ENCODE measurements around the gene CAMK2N1. TPM values are rescaled to one million over a fixed set of nuclear protein-coding genes. Genes with fewer than 3 reads are reported as not detected.

The CAMK2N1 gene
- polyA plus RNA-seq, 3 donors, result not detected

GRCh38 chr1:20474996-20475395 is 11.0 kb downstream of the CAMK2N1 start:
- Histone ChIP-seq H3K79me2 (ENCODE audit: insufficient read depth, low read length) (no peaks in the 10 kb centered on the region), H2AFZ (ENCODE audit: insufficient read depth, low read depth, low read length, poor library complexity, severe bottlenecking) (no peak overlapping the region), H3K27me3 (ENCODE audit: control insufficient read depth in 2 of 2, insufficient read depth in 2 of 2, low read length in 2 of 2) (peaks cover 30 to 61% of the 10 kb centered on the region in 2 donors), H3K36me3 (replicated peaks in 1 of 2; ENCODE audit: control insufficient read depth in 1 of 2, insufficient read depth in 2 of 2, low read length in 2 of 2) (no peaks in the 10 kb centered on the region), H3K9ac (ENCODE audit: insufficient read depth, low read length, poor library complexity, severe bottlenecking) (no peak overlapping the region), H3K4me1 (ENCODE audit: control insufficient read depth in 1 of 2, insufficient read depth in 2 of 2, low read length in 2 of 2) (no peaks in the 10 kb centered on the region), H3K4me2 (replicated peaks; ENCODE audit: extremely low read depth, low read length, poor library complexity, severe bottlenecking) (no peak overlapping the region), H3K4me3 (replicated peaks in 1 of 3; ENCODE audit: low read depth in 2 of 3, low read length in 3 of 3) (no peak overlapping the region), H3K27ac (ENCODE audit: low read depth in 1 of 2, low read length in 2 of 2) (no peak overlapping the region), H4K20me1 (ENCODE audit: insufficient read depth, low read length) (no peaks in the 10 kb centered on the region), H3K9me3 (replicated peaks in 1 of 2; ENCODE audit: control insufficient read depth in 1 of 2, insufficient read depth in 1 of 2, low read length in 2 of 2) (no peaks in the 10 kb centered on the region)
- intact Hi-C loops (cut with micrococcal nuclease), result no loop called here
- DNase-seq, result no peak
- no peak for TF ChIP-seq CTCF (IDR thresholded peaks at IDR 0.05)
- peaks cover 0 to 2% (median 0%) of the 10 kb centered on the region in 7 donors for H3K9me3 Mint-ChIP-seq
- WGBS (ENCODE audit: insufficient coverage), result 67% methylated on average over 7 of the region's 7 CpGs
- peaks cover 3% of the 10 kb centered on the region for H3K4me1 Mint-ChIP-seq
- no peaks in the 10 kb centered on the region for H3K36me3 Mint-ChIP-seq
- H3K4me3 Mint-ChIP-seq, result peak overlapping the region; percentile 14 to 59
- peaks cover 51 to 72% (median 58%) of the 10 kb centered on the region in 3 donors for H3K27me3 Mint-ChIP-seq (ENCODE audit: low read depth in 3 of 3)
- no peak overlapping the region for H3K27ac Mint-ChIP-seq

GRCh38 chr1:20474333-20474975 is 11.6 kb downstream of the CAMK2N1 start:
- H3K27me3 Mint-ChIP-seq (ENCODE audit: low read depth in 3 of 3), result peaks cover 50 to 68% (median 55%) of the 10 kb centered on the region in 3 donors
- no peaks in the 10 kb centered on the region for H4K20me1 ChIP-seq (ENCODE audit: insufficient read depth, low read length)

More at GRCh38 chr1:20474333-20474975, 11.6 kb downstream of the CAMK2N1 start:
- Mint-ChIP-seq H3K4me3 (peak overlapping the region in 1 of 2 donors; percentile 59), H3K36me3 (no peaks in the 10 kb centered on the region), H3K27ac (peak overlapping the region in 1 of 7 donors; percentile 13), H3K4me1 (peaks cover 3% of the 10 kb centered on the region), H3K9me3 (peaks cover 0 to 2% (median 0%) of the 10 kb centered on the region in 7 donors)
- DNase-seq, result no peak
- Histone ChIP-seq H3K4me2 (replicated peaks; ENCODE audit: extremely low read depth, low read length, poor library complexity, severe bottlenecking) (no peak overlapping the region), H3K9ac (ENCODE audit: insufficient read depth, low read length, poor library complexity, severe bottlenecking) (no peak overlapping the region), H3K4me1 (ENCODE audit: control insufficient read depth in 1 of 2, insufficient read depth in 2 of 2, low read length in 2 of 2) (no peaks in the 10 kb centered on the region), H3K79me2 (ENCODE audit: insufficient read depth, low read length) (no peaks in the 10 kb centered on the region), H3K36me3 (replicated peaks in 1 of 2; ENCODE audit: control insufficient read depth in 1 of 2, insufficient read depth in 2 of 2, low read length in 2 of 2) (no peaks in the 10 kb centered on the region), H3K27me3 (ENCODE audit: control insufficient read depth in 2 of 2, insufficient read depth in 2 of 2, low read length in 2 of 2) (peaks cover 30 to 56% of the 10 kb centered on the region in 2 donors), H3K4me3 (replicated peaks in 1 of 3; ENCODE audit: low read depth in 2 of 3, low read length in 3 of 3) (no peak overlapping the region), H3K9me3 (replicated peaks in 1 of 2; ENCODE audit: control insufficient read depth in 1 of 2, insufficient read depth in 1 of 2, low read length in 2 of 2) (no peaks in the 10 kb centered on the region), H3K27ac (ENCODE audit: low read depth in 1 of 2, low read length in 2 of 2) (no peak overlapping the region), H2AFZ (ENCODE audit: insufficient read depth, low read depth, low read length, poor library complexity, severe bottlenecking) (no peak overlapping the region)
- no peak for TF ChIP-seq CTCF (IDR thresholded peaks at IDR 0.05)
- intact Hi-C loops (cut with micrococcal nuclease), result no loop called here
- WGBS (ENCODE audit: insufficient coverage), result 83% methylated on average over 2 of the region's 2 CpGs

Measured in CD14-positive monocyte (primary cell).